Astrocyte (in vitro differentiated cells and primary cell): Measurements from ENCODE around the gene GLP2R. TPM values are rescaled to one million over a fixed set of nuclear protein-coding genes. Genes with fewer than 3 reads are reported as not detected.

Experiments
- DNase-seq: peaks from one replicate; pipeline ENCODE4 v3.0.0-alpha.2; 2010; ENCODE audit warnings: low read depth
- FAIRE-seq: peaks from 2 replicates; lab custom pipeline; 2011; peaks lifted over from hg19 to GRCh38; lab: Jason Lieb, UNC
- H2AFZ ChIP-seq: 2 replicates; pipeline ENCODE4 v1.6.0; 2012; ENCODE audit warnings: low read depth, low read length, inconsistent platforms
- H3K27ac ChIP-seq: 2 replicates; pipeline ENCODE4 v1.5.1; 2011; ENCODE audit warnings: low read depth, low read length, inconsistent platforms
- H3K27me3 ChIP-seq: 2 replicates; pipeline ENCODE4 v1.6.0; 2011; ENCODE audit warnings: low read length, inconsistent platforms; ENCODE audit not compliant: insufficient read depth
- H3K36me3 ChIP-seq: 2 replicates; pipeline ENCODE4 v1.5.1; 2011; ENCODE audit warnings: low read length, inconsistent platforms; ENCODE audit not compliant: insufficient read depth
- H3K4me1 ChIP-seq: 2 replicates; pipeline ENCODE4 v1.5.1; 2011; ENCODE audit warnings: low read length, inconsistent platforms; ENCODE audit not compliant: insufficient read depth
- H3K4me2 ChIP-seq: 2 replicates; pipeline ENCODE4 v1.6.0; 2012; ENCODE audit warnings: low read length, inconsistent platforms
- H3K4me3 ChIP-seq: 2 replicates; pipeline ENCODE4 v1.5.1; 2011; ENCODE audit warnings: low read depth, mild to moderate bottlenecking, low read length, inconsistent platforms; ENCODE audit not compliant: insufficient read depth
- H3K79me2 ChIP-seq: 2 replicates; pipeline ENCODE4 v1.6.0; 2012; ENCODE audit warnings: mild to moderate bottlenecking, low read length, inconsistent platforms; ENCODE audit not compliant: insufficient read depth
- H3K9ac ChIP-seq: 2 replicates; pipeline ENCODE4 v1.6.0; 2012; ENCODE audit warnings: mild to moderate bottlenecking, low read length, inconsistent platforms
- H3K9me3 ChIP-seq: 2 replicates; pipeline ENCODE4 v1.5.1; 2012; ENCODE audit warnings: low read depth, mild to moderate bottlenecking, low read length, inconsistent platforms; ENCODE audit not compliant: insufficient read depth
- H4K20me1 ChIP-seq: 2 replicates; pipeline ENCODE4 v1.6.0; 2012; ENCODE audit warnings: low read length, inconsistent platforms; ENCODE audit not compliant: insufficient read depth
- H3K27ac Mint-ChIP-seq: one replicate; pipeline ENCODE4 v1.8.0; 2021; ENCODE audit warnings: mild to moderate bottlenecking, mixed read lengths; ENCODE audit not compliant: unreplicated experiment
- H3K27me3 Mint-ChIP-seq: one replicate; pipeline ENCODE4 v1.8.0; 2021; ENCODE audit warnings: low read depth, mixed read lengths; ENCODE audit not compliant: unreplicated experiment
- H3K36me3 Mint-ChIP-seq: one replicate; pipeline ENCODE4 v1.8.0; 2021; ENCODE audit warnings: low read depth, mixed read lengths; ENCODE audit not compliant: unreplicated experiment
- H3K4me1 Mint-ChIP-seq: one replicate; pipeline ENCODE4 v1.8.0; 2021; ENCODE audit warnings: low read depth, mixed read lengths; ENCODE audit not compliant: unreplicated experiment
- H3K4me3 Mint-ChIP-seq: one replicate; pipeline ENCODE4 v1.8.0; 2021; ENCODE audit warnings: mild to moderate bottlenecking, moderate library complexity, mixed read lengths; ENCODE audit not compliant: unreplicated experiment
- H3K9me3 Mint-ChIP-seq: one replicate; pipeline ENCODE4 v1.8.0; 2021; ENCODE audit warnings: mild to moderate bottlenecking, mixed read lengths; ENCODE audit not compliant: unreplicated experiment
- EZH2 ChIP-seq: IDR thresholded peaks from 2 replicates; pipeline ENCODE4 v1.6.1; 2012; ENCODE audit warnings: mild to moderate bottlenecking, low read length, inconsistent platforms; ENCODE audit not compliant: insufficient read depth
- total RNA-seq: library from RNA; stranded (reverse); gene quantifications from 2 replicates; pipeline ENCODE4 v1.2.1, GENCODE V29; 2021
- TF ChIP-seq, protein P1 (sequence below): IDR thresholded peaks from 2 replicates; pipeline ENCODE4 v1.5.1; 2011; ENCODE audit warnings: low read depth, mild to moderate bottlenecking, inconsistent platforms, low read length, moderate library complexity; ENCODE audit not compliant: insufficient read depth

Gene GLP2R
- total RNA-seq, 1 donor from 2014 or later: 0.41 TPM

DNA sequence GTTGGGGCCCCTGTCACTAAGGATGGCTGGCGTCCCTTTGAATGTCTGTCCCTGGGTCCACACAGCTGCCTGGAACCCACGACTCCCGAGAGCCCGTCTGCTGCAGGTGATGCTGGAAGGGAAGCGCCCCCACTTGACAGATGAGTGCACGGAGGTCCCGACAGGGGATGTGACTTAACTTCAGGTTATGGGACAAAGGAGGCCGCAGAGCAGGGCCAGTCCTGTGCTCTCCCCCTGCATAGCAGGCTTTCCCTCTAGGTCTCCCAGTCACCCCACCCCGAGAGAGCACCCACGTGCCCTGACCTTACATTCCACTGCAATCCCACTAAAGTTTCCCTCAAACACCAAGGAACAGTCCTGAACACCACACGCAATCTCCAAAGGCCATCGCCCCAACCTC lies 85.4 kb downstream of the GLP2R start:
- Mint-ChIP-seq H3K27ac (no peak overlapping the region), H3K27me3 (peaks cover 30% of the 10 kb centered on the region), H3K4me1 (peaks cover 2% of the 10 kb centered on the region), H3K4me3 (no peak overlapping the region), H3K9me3 (peaks cover 5% of the 10 kb centered on the region), H3K36me3 (peaks cover 8% of the 10 kb centered on the region)
- Histone ChIP-seq H4K20me1 (no peaks in the 10 kb centered on the region), H3K9me3 (no peaks in the 10 kb centered on the region), H3K27ac (no peak overlapping the region), H3K4me3 (no peak overlapping the region), H3K4me2 (no peak overlapping the region), H3K36me3 (no peaks in the 10 kb centered on the region), H3K9ac (no peak overlapping the region), H3K4me1 (no peaks in the 10 kb centered on the region), H3K27me3 (no peaks in the 10 kb centered on the region), H3K79me2 (no peaks in the 10 kb centered on the region), H2AFZ (no peak overlapping the region)
- no peak for TF ChIP-seq EZH2
- no peak for FAIRE-seq
- no peak for DNase-seq

DNA sequence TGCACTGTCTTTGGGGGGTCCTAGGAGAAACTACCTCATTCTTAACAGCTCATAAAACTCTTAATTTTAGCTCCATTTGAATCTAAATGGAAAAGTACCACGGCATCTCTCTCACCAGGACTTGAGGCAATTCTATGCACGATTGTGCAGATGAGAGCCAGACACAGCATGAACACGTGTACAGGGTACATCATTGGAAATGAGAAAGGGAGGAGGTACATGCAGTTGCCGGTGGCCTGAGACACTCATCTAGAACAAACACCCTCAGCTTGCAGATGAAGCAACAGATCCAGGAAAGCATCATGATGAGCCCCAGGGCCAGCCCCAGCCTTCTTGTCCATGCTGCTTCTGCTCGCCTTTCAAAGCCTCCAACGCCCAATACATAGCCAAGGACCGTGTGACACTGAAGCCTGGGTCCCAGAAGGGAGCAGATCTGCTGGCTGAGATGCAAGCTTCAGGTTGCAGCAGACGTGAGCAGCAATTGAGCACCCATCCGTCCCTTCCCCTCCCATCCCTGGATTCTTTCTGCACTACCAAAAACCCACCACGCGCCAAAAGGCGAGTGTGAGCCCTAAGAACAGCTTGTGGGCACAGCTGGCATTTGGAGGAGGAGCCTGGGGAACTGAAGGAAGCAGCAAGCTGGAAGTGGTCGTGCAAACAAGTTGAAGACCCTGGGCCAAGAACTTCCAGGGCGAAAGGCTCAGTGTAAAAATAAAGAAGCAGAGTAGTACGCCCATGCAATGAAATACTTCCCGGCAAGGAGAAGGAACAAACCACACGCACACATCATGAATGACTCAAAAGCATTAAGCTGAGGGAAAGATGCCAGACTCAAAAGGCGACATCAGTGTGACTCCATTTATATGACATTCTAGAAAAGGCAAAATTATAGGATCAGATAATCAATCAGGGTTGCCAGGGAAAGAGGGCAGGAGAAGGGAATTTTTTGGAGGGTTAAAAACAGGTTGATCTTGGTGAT lies 86.7 kb downstream of the GLP2R start:
- DNase-seq (no peak), FAIRE-seq (no peak)
- Histone ChIP-seq H3K9me3 (no peaks in the 10 kb centered on the region), H3K4me1 (no peaks in the 10 kb centered on the region), H2AFZ (no peak overlapping the region), H3K36me3 (no peaks in the 10 kb centered on the region), H3K9ac (no peak overlapping the region), H3K4me2 (no peak overlapping the region), H3K4me3 (no peak overlapping the region), H3K27me3 (no peaks in the 10 kb centered on the region), H3K79me2 (no peaks in the 10 kb centered on the region), H3K27ac (no peak overlapping the region), H4K20me1 (no peaks in the 10 kb centered on the region)
- peaks cover 30% of the 10 kb centered on the region for H3K27me3 Mint-ChIP-seq
- peaks cover 2% of the 10 kb centered on the region for H3K4me1 Mint-ChIP-seq
- H3K27ac Mint-ChIP-seq: no peak overlapping the region
- peaks cover 5% of the 10 kb centered on the region for H3K9me3 Mint-ChIP-seq
- TF ChIP-seq, protein P1, sequence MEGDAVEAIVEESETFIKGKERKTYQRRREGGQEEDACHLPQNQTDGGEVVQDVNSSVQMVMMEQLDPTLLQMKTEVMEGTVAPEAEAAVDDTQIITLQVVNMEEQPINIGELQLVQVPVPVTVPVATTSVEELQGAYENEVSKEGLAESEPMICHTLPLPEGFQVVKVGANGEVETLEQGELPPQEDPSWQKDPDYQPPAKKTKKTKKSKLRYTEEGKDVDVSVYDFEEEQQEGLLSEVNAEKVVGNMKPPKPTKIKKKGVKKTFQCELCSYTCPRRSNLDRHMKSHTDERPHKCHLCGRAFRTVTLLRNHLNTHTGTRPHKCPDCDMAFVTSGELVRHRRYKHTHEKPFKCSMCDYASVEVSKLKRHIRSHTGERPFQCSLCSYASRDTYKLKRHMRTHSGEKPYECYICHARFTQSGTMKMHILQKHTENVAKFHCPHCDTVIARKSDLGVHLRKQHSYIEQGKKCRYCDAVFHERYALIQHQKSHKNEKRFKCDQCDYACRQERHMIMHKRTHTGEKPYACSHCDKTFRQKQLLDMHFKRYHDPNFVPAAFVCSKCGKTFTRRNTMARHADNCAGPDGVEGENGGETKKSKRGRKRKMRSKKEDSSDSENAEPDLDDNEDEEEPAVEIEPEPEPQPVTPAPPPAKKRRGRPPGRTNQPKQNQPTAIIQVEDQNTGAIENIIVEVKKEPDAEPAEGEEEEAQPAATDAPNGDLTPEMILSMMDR: no peak
- TF ChIP-seq EZH2: no peak
- peaks cover 13% of the 10 kb centered on the region for H3K36me3 Mint-ChIP-seq
- no peak overlapping the region for H3K4me3 Mint-ChIP-seq

DNA sequence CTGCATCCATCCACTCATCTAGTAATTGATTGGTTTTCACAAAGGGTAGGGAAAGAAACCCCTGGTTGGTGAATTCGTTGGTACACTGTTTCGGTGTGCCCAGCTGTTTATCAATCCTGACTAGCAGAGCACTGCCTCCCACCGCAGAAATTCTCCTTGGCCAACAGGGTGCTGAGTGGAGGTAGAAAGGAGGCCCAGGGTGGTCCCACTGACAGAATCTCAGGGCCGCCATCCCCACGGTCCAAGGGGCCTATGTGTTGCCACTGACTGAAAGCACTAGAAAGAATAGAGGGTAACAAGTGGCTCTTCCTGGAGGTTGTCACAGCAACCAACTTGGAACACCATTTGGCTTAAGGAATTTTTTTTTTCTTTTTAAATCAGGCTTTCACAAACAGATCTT lies 87.8 kb downstream of the GLP2R start:
- H3K36me3 ChIP-seq: no peaks in the 10 kb centered on the region
- H3K4me3 Mint-ChIP-seq: no peak overlapping the region
- DNase-seq (no peak), FAIRE-seq (no peak)
- H3K27me3 Mint-ChIP-seq: peaks cover 32% of the 10 kb centered on the region
- peaks cover 2% of the 10 kb centered on the region for H3K4me1 Mint-ChIP-seq
- H3K4me1 ChIP-seq: no peaks in the 10 kb centered on the region
- H3K9ac ChIP-seq: no peak overlapping the region
- H3K27ac ChIP-seq: no peak overlapping the region
- no peak overlapping the region for H3K27ac Mint-ChIP-seq
- H3K27me3 ChIP-seq: no peaks in the 10 kb centered on the region
- H3K79me2 ChIP-seq: no peaks in the 10 kb centered on the region
- H3K4me3 ChIP-seq: no peak overlapping the region
- TF ChIP-seq EZH2: no peak
- TF ChIP-seq, protein P1: no peak
- H3K9me3 ChIP-seq: no peaks in the 10 kb centered on the region
- peaks cover 13% of the 10 kb centered on the region for H3K36me3 Mint-ChIP-seq
- no peaks in the 10 kb centered on the region for H4K20me1 ChIP-seq
- H3K9me3 Mint-ChIP-seq: peaks cover 5% of the 10 kb centered on the region
- no peak overlapping the region for H3K4me2 ChIP-seq
- no peak overlapping the region for H2AFZ ChIP-seq
